Tibial artery (tissue), 4 donors: ENCODE measurements around the gene NUCB1.
A peak's percentile ranks its signal among the peaks of the same experiment; 100 is the strongest.

ENCODE experiments used
- DNase-seq, 2 donors: peaks; one replicate each; pipeline ENCODE4 v3.0.0-alpha.2; 2019
- H3K27ac ChIP-seq, 2 donors: fragments of 200-600 bp; sonication (generic) in 1 of 2; 1 replicate in 1 of 2; 2 replicates in 1 of 2; pipeline ENCODE4 v1.5.1; 2018 to 2019; ENCODE audit warnings: mild to moderate bottlenecking in 1 of 2
- H3K27me3 ChIP-seq, 2 donors: fragments of 200-600 bp; sonication (generic) in 1 of 2; one replicate each; pipeline versions ENCODE4 v1.5.1 to v1.6.0; 2016 to 2019
- H3K36me3 ChIP-seq, 3 donors: fragments of 200-600 bp; sonication (generic) in 2 of 3; one replicate each; pipeline ENCODE4 v1.5.1; 2016 to 2019; ENCODE audit warnings: mild to moderate bottlenecking in 2 of 3
- H3K4me1 ChIP-seq, 4 donors: fragments of 200-600 bp; sonication (generic) in 2 of 4; 1 replicate in 3 of 4; 2 replicates in 1 of 4; pipeline ENCODE4 v1.5.1; 2016 to 2019
- H3K4me3 ChIP-seq, 2 donors: fragments of 200-600 bp; sonication (generic) in 1 of 2; 1 replicate in 1 of 2; 2 replicates in 1 of 2; pipeline ENCODE4 v1.5.1; 2018 to 2019; ENCODE audit warnings: mild to moderate bottlenecking in 2 of 2
- H3K9me3 ChIP-seq, 3 donors: fragments of 200-600 bp; sonication (generic) in 1 of 3; one replicate each; pipeline ENCODE4 v1.5.1; 2016 to 2019
- intact Hi-C: fragments of 100-400 bp; cut with DNase I; formaldehyde crosslinking; loops from one replicate; pipeline ENCODE4 v1.15.0; 2023; ENCODE audit warnings: low total_unique reads
- TF ChIP-seq, protein P1 (sequence below), 2 experiments: fragments of 200-600 bp in 1 of 2; fragments of 450-650 bp in 1 of 2; IDR thresholded peaks; one replicate each; pipeline ENCODE4 v1.5.1; 2017 to 2019; ENCODE audit warnings: antibody characterized with exemption in 2 of 2, mild to moderate bottlenecking in 1 of 2, moderate library complexity in 1 of 2

Gene NUCB1

DNA sequence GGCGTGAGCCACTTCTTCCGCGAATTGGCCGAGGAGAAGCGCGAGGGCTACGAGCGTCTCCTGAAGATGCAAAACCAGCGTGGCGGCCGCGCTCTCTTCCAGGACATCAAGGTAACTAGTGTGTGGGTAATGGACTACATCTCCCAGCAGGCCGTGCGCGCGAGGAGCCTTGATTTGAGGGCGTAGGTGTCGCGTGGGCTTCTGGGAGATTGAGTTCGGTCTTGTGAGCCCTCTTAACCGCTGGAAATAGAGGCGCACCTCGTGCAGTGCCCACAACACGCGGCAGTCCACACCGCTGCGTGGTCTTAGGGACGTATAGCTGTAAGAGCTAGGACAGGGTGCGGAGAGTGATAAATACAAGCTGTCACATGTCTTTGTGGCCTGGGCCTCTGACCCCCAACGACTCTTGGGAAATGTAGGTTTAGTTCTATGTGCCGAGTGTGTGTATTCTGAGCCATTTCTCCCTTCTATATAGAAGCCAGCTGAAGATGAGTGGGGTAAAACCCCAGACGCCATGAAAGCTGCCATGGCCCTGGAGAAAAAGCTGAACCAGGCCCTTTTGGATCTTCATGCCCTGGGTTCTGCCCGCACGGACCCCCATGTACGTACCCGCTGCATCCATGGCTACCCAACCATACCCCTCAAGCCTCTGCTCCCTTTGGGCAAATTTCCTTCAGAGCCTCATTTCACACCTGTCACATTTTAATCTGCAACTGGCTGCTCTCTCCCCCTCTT lies 65.9 kb downstream of the NUCB1 start:
- TF ChIP-seq, protein P1, sequence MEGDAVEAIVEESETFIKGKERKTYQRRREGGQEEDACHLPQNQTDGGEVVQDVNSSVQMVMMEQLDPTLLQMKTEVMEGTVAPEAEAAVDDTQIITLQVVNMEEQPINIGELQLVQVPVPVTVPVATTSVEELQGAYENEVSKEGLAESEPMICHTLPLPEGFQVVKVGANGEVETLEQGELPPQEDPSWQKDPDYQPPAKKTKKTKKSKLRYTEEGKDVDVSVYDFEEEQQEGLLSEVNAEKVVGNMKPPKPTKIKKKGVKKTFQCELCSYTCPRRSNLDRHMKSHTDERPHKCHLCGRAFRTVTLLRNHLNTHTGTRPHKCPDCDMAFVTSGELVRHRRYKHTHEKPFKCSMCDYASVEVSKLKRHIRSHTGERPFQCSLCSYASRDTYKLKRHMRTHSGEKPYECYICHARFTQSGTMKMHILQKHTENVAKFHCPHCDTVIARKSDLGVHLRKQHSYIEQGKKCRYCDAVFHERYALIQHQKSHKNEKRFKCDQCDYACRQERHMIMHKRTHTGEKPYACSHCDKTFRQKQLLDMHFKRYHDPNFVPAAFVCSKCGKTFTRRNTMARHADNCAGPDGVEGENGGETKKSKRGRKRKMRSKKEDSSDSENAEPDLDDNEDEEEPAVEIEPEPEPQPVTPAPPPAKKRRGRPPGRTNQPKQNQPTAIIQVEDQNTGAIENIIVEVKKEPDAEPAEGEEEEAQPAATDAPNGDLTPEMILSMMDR (IDR thresholded peaks at IDR 0.05): no peak
- Histone ChIP-seq H3K9me3 (no peaks in the 10 kb centered on the region), H3K4me3 (peak overlapping the region; percentile 83 to 90), H3K27me3 (no peaks in the 10 kb centered on the region), H3K36me3 (peaks cover 37 to 48% (median 38%) of the 10 kb centered on the region in 3 donors), H3K27ac (peak overlapping the region; percentile 88 to 97), H3K4me1 (peaks cover 0 to 65% (median 48%) of the 10 kb centered on the region in 4 donors)
- intact Hi-C loops: loop anchor here (10.0 kb wide), 1 partner anchor 91 kb away; the partner anchor contains the start of gene PPP1R15A
- DNase-seq: peak; percentile 92 to 94

DNA sequence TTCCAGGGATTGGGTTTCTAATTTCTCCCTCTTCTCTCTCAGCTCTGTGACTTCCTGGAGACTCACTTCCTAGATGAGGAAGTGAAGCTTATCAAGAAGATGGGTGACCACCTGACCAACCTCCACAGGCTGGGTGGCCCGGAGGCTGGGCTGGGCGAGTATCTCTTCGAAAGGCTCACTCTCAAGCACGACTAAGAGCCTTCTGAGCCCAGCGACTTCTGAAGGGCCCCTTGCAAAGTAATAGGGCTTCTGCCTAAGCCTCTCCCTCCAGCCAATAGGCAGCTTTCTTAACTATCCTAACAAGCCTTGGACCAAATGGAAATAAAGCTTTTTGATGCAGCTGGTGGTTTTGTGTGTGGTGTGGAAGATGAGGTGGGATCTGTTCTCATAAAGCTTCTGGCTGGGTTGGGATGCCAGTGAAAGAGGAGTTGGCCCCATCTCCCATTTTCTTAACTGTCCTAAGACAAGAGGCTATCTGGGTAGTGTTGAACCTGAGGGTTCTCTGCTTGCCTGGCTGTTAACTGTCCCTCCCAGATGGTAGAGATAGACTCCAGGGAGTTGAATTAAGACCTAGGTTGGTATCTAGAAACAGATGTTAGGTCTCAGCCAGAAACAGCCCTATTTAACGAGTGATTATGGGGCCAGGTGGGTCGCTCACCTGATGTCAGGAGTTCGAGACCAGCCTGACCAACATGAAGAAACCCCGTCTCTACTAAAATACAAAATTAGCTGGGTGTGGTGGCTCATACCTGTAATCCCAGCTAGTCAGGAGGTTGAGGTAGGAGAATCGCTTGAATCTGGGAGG lies 66.6 kb downstream of the NUCB1 start:
- intact Hi-C loops: loop anchor here (10.0 kb wide), 1 partner anchor 92 kb away; the partner anchor contains the start of gene PPP1R15A
- no peaks in the 10 kb centered on the region for H3K9me3 ChIP-seq

DNA sequence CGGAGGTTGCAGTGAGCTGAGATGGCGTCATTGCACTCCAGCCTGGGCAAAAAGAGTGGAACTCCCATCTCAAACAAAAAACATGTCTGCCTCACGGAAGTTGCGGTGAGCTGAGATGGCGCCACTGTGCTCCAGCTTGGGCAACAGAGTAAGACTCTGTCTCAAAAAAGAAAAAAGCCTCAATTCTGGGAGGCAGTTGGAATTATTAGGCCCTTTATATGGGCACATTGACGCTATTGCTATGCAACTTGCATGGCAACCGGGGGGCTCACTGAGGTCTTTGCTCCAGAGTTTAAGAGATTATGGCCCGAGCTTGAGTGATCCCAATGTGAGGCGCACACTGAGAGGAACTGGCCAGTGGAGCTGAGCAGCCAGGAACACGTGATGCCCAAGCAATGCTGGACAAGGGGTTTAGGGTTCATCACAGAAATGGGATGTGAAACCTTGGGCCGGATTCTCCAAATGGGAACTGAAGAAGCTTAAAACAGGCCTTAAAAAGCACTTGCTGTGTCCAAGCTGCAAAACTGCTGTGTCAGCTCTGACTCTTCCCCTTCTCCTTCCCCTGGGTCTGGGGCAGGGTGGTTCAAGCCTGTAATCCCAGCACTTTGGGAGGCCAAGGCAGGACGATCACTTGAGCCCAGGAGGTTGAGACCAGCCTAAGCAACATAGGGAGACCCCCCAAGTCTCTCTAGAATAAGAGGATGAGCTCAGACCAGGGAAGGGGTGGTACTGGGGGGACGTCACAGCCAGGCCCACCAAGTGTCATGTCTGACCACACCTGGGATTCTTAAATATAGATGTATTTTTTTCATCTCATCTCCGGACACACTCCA lies 67.5 kb downstream of the NUCB1 start:
- DNase-seq: peak; percentile 62 to 80
- H3K4me1 ChIP-seq: peaks cover 0 to 60% (median 48%) of the 10 kb centered on the region in 4 donors
- peak overlapping the region; percentile 83 to 90 for H3K4me3 ChIP-seq
- intact Hi-C loops: loop anchor here (10.0 kb wide), 1 partner anchor 93 kb away; the partner anchor contains the start of gene PPP1R15A
- no peaks in the 10 kb centered on the region for H3K9me3 ChIP-seq
- peaks cover 41 to 59% (median 42%) of the 10 kb centered on the region in 3 donors for H3K36me3 ChIP-seq
- peak overlapping the region; percentile 88 to 97 for H3K27ac ChIP-seq
- no peaks in the 10 kb centered on the region for H3K27me3 ChIP-seq
- TF ChIP-seq, protein P1 (IDR thresholded peaks at IDR 0.05): no peak

More for the DNA sequence above, 66.6 kb downstream of the NUCB1 start:
- Histone ChIP-seq H3K36me3 (peaks cover 37 to 51% (median 38%) of the 10 kb centered on the region in 3 donors), H3K27me3 (no peaks in the 10 kb centered on the region), H3K27ac (peak overlapping the region; percentile 88 to 97), H3K4me3 (peak overlapping the region; percentile 83 to 90), H3K4me1 (peaks cover 0 to 65% (median 49%) of the 10 kb centered on the region in 4 donors)
- TF ChIP-seq, protein P1 (IDR thresholded peaks at IDR 0.05): no peak
- DNase-seq: no peak

DNA sequence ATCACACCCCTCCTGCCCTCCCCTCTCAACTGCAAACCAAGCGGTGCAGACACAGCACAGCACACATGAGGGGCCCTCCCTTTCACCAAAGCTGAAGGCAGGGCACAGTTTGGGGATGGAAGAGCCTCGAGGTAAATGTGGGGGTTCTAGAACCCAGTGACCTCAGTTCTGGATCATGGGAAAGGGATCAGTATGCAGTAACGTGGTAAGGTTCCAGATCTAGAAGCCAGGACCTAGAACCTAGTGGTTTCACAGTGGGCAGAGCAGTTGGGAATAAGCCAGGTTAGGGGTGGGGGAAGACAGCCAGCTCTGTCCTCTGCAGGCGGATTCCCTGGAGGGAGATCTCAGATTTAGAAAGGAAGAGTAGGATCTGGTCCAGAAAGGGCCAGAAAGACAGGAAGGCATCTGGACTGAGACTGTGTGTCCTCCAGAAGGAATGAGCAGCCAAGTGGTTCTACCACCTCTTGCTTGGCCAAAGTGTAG lies 68.1 kb downstream of the NUCB1 start:
- Histone ChIP-seq H3K9me3 (no peaks in the 10 kb centered on the region), H3K27ac (peak overlapping the region; percentile 88 to 97), H3K4me3 (no peak overlapping the region), H3K4me1 (peaks cover 0 to 54% (median 44%) of the 10 kb centered on the region in 4 donors), H3K36me3 (peaks cover 48 to 66% (median 48%) of the 10 kb centered on the region in 3 donors), H3K27me3 (no peaks in the 10 kb centered on the region)
- intact Hi-C loops: loop anchor here (10.0 kb wide), 1 partner anchor 93 kb away; the partner anchor contains the start of gene PPP1R15A
- TF ChIP-seq, protein P1 (IDR thresholded peaks at IDR 0.05): no peak
- DNase-seq: no peak
